Measurements from ENCODE around the gene PRR23C.
"Not testable (repeated sequence)": the region's sequence is repeated elsewhere in the genome, so short reads cannot be mapped to it uniquely, and the experiment has no call there.

The PRR23C gene

DNA sequence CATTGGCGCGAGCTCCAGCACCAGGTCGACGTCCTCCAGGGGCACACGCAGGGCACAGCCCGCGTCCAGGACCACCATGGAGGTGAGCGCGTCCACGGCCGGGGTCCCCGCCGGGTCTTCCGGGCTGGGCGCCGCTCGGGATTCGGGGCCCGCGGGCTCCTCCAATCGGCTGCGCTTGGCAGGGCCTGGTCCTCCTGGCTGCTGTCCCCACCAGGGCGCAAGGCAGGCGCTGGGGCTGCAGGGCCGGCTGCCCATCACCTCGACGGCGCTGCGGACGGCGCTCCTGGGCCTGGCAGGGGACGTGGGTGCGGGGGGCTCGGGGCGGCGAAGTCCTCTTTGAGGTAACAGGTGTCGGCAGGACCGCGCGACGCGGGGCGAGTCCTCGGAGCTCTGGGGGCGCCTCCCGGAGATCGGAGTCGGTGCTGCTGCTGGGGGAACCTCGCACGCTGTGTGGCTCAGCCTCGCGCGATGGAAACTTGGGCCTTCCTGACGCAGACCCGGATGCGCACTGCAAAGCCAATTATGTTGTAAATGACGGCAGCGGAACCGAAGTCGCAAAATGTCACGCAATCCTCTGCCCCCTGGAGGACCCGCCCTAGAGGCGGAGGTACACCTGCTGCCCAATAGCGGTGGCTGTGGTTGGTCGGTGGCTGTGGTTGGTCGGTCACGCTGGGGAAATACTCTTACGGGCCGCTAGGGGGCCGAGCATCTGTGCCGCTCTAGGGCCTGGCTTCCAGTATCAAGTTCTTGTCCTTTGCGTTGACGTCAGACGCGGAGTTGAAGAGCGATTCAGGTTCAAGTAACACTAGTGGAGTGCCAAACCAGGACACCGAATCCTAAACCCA lies at the start of gene PRR23C:
Gene PRR23C (minus strand): TSS at position 527 of the 845 bp plus-strand sequence. CDS start 272 bp downstream, at position 255.
- no peak for FAIRE-seq

GRCh38 chr3:139093840-139094239 lies 49.1 kb upstream of the PRR23C start:
- no peak for FAIRE-seq

DNA sequence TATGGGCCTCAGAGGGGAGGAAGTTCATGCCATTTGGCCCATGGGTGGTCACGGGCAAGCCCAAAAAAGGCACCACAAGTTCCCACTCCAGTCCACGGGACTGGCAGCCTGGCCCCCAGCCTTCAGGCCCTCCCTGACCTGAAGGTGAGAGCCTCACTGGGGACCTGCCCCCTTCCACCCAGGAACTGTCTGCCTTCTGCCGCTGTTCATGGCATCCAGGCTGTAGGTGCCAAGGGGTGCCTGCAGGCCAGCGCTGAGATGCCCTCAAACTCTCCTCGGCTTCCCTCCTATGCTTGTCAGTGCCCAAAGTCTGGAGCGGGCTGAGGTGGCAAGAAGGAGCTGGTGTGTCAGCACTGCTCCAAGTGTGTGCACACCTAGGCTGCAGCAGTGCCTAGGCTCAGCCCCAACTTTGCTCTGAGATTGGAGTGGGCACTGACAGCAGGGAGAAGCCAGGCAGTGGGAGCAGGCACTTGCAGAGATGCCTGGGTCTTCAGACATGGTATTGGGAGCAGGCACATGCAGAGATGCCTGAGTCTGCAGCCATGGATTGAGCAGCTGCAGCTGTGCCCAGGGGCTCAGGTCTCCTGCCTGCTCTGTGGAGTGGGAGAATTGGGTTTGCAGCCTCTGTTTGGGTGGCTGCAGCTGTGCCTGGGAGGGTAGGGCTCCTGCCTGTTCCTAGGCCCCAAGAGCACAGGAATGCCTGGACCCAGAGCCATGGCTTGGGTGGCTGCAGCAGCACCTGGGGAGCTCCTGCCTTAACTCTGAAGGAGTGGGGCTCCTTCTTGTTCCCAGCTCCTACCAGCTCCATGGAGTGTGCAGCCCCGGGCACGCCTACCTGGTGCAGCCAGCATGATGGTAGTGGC lies 44.0 kb upstream of the PRR23C start:
- FAIRE-seq = no peak

- no peak for FAIRE-seq
Observed at GRCh38 chr3:139087621-139088020, 42.9 kb upstream of the PRR23C start.

DNA sequence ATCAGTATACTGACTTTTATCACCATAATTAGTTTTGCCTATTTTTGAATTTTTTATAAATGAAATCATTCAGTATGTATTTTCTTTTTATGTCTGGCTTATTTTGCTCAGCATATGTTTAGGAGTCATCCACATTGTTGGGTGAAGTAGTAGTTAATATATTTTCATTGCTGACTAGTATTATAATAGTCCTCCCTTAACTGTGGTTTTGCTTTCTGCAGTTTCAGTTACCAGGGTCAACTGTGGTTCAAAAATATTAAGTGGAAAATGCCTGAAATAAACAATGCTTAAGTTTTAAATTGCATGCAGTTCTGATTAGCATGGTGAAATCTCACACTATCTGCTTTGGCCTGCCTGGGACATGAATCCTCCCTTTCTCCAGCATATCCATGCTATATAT lies 39.5 kb upstream of the PRR23C start:
- FAIRE-seq = no peak

DNA sequence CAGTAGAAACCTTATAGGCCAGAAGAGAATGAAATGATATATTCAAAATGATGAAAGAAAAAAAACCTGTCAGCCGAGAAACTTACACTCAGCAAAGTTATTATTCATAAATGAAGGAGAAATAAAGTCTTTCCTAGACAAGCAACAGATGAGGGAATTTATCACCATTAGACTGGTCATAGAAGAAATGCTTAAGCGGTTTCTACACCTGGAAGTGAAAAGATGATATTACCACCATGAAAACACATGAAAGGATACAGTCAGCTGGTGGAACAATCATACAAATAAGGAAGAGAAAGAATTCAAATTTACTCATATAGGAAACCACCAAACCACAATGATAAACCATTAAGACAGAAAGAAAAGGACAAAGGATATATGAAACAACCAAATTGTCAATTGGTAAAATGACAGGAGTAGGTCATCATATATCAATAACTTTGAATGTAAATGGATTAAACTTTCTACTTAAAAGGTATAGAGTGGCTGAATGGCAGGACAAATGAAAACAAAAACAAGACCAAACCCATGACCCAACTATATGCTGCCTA lies 29.9 kb upstream of the PRR23C start:
- FAIRE-seq = no peak

- FAIRE-seq = no peak
Observed at GRCh38 chr3:139062918-139063317, 18.2 kb upstream of the PRR23C start.

- FAIRE-seq = no peak
Observed at GRCh38 chr3:139052802-139053600, 8.3 kb upstream of the PRR23C start.

- no peak for FAIRE-seq
Observed at GRCh38 chr3:139043554-139044365, 932 bp downstream of the PRR23C start.

GRCh38 chr3:139037478-139037877 lies 7.2 kb downstream of the PRR23C start:
- FAIRE-seq = no peak

GRCh38 chr3:139032326-139033002 lies 12.2 kb downstream of the PRR23C start:
- no peak for FAIRE-seq

GRCh38 chr3:139030576-139030975 lies 14.1 kb downstream of the PRR23C start:
- FAIRE-seq = not testable (repeated sequence)

DNA sequence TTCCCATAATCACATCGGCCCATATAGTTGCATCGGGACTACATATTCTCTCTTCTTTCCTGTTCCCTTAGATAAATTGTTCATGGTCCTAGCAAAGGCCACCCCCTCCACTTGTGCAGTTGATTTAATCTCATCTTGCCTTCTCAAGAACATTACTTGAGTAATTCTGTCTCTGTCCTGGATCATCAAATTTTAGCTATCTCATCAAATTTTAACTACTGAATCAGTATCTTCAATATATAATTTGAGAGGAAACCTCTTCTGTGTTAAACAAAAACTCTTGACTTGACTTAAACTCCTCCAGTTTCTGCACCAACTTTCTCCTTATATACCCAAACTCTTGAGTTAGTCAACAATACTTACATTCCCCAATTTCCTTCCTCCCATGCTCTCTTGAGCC lies 19.7 kb downstream of the PRR23C start:
- no peak for FAIRE-seq

GRCh38 chr3:139020868-139021234 lies 23.8 kb downstream of the PRR23C start, which contains the start of gene PRR23B:
Gene PRR23B, minus strand, starts transcription at chr3:139020926. Its CDS starts 265 bp downstream, at chr3:139020661.
- FAIRE-seq = no peak

- no peak for FAIRE-seq
Observed at GRCh38 chr3:139020036-139020867, 24.4 kb downstream of the PRR23C start.

DNA sequence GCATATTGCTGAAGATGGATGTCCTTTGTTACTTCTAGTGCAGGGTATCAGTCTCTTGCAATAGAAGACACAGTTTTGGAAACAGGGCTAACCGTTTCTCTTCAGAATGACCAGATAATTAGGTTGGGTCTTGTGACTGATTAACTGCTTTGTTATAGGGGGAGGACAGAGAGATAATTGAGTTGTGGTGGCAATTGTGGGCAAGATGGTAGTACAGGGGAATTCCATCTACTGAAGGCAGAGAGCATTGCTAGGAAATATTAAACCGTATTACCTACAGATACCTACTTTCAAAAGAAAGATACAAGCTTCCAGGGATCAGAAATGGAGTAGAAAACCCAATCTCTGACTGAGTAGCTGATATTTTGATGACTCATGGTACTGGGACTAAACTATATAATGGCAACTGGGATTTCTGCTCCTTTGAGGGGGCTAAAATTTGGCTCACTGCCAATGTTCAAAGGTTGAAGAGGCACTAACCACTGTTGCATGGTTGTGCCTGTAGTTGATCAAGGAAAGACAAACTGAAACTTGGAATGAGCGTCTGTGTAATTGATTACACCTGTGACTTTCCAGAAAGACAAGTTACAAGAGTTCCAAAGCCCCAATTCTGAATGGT lies 28.2 kb downstream of the PRR23C start:
- no peak for FAIRE-seq

DNA sequence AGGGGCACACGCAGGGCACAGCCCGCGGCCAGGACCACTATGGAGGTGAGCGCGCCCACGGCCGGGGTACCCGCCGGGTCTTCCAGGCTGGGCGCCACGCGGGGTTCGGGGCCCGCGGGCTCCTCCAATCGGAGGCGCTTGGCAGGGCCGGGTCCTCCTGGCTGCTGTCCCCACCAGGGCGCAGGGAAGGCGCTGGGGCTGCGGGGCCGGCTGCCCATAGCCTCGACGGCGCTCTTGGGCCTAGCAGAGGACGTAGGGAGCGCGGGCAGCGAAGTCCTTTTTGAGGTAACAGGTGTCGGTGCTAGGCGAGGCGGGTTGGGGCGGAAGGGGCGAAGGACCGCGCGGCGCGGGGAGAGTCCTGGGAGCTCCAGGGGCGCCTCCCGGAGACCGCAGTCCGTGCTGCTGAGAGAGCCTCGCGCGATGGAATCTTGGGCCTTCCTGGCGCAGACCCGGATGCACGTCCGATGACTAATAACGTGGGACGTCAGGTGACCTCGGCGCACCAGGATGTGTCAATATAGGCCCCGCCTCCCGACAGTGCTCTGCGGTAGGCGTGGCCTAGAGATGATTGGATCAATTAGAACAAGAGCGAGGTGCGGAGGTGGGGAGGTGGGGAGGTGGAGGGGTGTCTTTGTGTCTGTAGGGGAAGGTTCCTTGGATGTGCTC lies 38.5 kb downstream of the PRR23C start, which contains the start of gene PRR23A:
Gene PRR23A (minus strand): TSS at position 218 of the 666 bp plus-strand sequence. CDS start 0 bp downstream, at position 218.
- FAIRE-seq = no peak

DNA sequence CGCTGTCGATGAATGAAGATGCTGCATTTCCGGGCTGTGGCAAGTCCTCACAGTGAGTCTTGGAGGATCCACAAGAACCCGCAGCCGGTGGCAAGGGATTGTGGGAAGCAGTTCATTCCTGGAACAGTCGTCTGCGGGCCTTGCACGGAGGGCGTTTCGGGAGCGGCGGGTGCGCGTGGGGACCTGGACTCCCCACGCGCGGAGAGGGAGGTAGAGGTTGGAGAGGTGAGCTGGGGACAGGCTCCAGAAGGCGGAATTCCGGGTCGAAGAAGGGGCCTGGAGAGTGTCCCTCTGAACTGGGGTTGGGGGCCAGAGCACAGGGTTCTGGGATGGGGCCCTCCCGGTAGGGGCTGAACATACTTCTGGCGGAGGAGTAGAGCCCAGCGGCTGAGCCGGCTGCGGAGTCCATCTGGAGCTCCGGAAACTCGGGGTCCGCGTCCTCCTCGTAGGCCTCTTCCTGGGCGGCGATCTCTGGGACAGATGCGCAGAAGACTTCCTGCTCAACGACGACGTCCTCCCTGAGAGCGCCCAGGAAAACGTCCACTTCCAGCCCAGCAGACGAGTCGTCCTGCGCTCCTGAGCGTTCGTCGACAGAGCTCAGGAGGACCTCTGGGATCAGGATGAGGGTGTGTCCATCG lies 39.2 kb downstream of the PRR23C start:
- no peak for FAIRE-seq
